ENCODE data around the gene RPL27A.

The RPL27A gene

GRCh38 chr11:8723711-8724110 lies 41.1 kb downstream of the RPL27A start:
- DNase-seq, result no peak

DNA sequence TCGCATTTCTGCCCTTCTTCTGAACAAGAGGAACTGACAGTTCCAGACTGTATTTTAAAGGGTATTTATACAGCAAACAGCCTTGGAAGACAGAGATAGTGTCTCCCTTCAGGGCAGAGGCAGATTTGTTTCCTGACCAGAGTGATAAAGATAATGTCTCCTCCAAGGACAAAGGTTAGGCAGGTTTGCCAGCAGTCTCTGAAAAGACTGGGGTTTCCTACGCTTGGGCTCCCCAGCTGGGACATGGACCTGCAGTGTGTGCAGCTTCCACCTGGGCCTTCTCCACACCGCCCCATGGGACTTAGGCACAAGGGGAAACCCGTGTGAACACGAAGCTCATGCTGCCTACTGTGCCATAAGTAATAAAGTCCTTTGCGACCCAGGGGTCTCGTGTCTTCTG lies 42.1 kb downstream of the RPL27A start:
- no peak for DNase-seq

DNA sequence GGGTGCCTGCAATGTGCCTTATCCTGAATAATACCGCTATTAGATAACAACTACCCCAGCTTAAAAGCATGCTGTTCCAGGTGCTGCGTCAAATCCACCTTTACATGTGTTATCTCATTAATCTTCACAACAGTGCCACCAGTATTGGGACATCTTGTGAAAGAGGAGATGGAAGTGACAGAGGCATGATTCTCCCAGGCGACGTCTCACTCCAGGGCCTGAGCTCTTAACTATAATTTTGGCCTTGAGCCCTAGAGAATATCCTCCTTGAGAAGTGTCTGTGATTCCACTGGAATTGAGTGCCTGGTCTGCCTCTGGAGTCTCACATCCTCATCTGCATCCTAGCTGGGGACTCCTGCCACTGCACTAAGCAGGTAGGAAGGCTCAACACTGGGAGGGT lies 43.8 kb downstream of the RPL27A start:
- no peak for DNase-seq

DNA sequence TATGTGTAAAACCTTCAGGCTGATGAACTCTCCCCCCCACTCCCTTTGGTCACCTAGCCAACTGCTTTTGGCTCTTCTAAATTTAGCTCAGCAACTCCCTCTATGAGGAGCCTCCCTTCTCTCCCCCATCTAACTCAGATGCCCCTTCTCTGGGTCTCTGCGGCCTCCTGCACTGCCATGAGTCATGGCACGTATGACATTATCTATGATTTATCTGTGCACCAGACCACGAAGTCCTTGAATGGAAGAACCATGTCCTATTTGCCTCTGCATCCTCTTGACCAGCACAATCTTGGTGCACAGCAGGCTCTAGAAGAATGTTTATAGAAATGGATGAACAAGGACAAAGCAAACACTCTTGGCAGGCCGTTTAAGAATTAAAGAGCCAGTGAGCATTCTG lies 46.0 kb downstream of the RPL27A start:
- no peak for DNase-seq

DNA sequence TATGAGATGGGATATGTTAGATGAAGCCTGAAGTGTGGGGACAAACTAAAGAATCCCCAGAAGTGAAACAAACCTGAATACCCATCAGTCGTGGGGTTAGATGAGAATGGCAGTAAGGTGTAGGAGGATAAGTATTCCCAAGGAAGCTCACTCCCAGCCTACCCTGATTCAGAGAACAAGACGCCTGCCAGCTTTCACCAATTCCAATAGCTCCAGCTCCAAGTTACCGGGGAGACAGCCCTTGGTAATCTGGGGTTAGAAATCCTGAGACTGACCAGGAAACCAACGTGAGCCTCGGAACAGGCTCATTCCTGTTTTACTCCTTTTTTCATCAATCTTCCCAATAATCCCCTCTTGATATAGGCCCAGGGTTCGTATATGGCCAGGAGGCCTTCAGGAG lies 46.5 kb downstream of the RPL27A start:
- DNase-seq, result no peak

DNA sequence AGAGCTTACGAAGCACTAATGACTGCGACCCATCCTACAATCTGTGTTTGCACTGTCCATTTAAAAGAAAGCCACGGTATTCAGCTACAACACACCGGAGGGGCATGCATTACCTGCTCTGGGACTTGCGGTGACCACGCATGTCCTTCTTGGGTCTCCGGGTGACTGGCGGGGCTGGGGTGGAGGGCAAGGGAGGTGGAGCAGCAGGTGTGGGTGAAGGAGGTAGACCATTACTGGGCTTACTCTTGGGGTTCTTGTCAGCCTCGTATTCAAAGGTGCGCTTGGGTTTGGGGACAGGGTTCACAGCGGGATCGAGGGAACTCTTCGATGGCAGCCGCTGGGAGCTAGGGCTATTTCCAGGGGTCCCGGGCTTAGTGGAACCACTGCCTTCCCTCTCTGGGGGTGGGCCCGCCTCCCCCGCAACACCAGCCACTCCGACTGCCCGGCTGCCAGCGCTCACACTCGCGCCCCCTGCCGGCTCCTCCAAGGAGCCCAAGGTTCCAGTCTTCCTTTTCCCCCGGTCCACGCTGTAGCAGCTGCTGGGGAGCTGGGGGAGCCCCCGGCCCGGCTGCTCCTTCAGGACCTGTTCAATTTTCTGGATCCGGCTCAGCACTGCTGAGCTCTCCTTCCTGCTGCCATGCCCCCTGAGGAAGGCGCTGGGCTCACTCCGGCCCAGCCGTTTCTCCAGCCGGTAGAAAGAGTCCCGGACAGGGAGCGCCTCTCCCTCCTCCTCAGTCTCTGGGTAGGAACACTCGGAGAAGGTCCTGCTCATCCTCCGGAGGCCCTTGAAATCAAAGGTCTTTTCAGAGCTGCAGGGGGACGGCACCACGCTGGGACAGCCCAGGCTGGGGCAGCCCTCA lies 47.5 kb downstream of the RPL27A start:
- DNase-seq, result no peak

DNA sequence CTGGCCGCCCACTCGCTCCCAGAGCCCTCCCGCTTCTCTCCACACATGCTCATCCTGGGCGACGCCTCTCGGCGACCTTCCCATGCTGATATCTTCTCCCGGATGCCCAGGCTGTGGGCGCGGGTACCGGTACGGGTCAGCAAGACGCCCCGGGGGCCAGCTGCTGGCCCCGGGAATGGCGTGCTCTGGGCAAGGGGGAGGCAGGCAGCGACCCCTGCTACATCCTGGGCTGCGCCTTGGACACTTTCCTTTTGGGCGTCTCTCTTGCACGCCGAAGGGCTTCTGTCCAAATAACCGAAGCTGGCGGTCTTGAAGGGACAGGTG lies 48.1 kb downstream of the RPL27A start:
- DNase-seq, result no peak

GRCh38 chr11:8731647-8732323 lies 49.2 kb downstream of the RPL27A start:
- DNase-seq, result no peak

DNA sequence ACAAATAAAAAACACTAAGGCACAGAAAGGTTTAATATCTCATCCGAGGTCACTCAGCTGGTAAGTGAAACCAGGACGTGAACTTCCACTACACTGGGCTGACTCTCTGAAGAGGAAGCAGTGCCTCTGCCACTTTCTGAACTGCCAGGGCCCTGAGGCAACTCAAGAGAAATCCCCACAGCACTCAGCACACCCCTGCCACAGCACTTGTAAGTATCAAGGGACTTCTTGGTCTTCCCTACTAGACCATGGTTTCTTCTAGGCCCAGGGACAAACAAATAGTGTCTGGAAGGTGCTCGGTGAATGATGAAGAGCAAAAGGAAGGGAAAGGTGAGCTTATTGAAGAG lies 49.7 kb downstream of the RPL27A start:
- no peak for DNase-seq

GRCh38 chr11:8732748-8733241 lies 50.2 kb downstream of the RPL27A start:
- DNase-seq, result no peak

DNA sequence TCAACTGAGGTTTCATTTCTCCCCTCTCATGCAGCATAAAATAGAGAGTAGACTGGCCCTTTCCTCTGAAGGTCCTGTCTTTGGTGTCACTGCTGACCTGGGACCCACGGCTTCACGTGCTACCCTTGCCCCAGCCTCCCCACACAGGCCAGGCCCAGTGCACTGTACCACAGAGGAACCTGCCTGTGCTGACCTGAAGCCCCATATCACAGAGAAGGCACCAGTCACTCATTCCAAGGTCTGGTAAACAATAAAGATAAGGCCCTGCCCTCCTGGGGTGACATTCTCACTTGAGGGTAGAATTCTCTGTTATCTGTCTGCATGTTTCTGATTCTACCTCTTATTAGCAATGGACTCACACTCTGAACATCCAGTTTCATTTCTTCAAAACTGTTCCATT lies 51.3 kb downstream of the RPL27A start:
- DNase-seq, result no peak

DNA sequence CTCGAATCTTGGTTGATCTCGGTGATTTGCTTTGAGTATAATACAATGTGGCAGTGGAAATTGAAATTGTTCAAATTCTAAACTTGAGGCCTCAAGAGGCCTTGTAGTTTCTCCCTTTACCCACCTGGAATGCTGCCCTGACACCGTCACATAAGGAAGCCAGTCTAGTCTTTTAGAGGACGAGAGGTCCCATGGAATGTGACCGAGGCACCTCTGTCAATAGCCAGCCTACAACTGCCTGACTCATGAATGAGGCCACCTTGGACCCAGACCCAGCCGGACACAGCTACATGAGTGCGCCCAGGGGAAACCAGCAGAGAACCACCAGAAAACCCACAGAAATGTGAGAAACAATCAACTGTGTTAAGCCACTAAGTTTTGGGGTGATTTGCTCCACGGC lies 52.5 kb downstream of the RPL27A start:
- DNase-seq, result no peak

GRCh38 chr11:8739309-8739793 lies 56.8 kb downstream of the RPL27A start:
- no peak for DNase-seq
